H1 (cell line): Measurements from ENCODE around the gene TMEM258. TPM values are rescaled to one million over a fixed set of nuclear protein-coding genes. Genes with fewer than 3 reads are reported as not detected.

Experiments used
- CBX8 ChIP-seq: fragments of 300-800, 300-1000 bp; sonication (generic); IDR thresholded peaks from 2 replicates; pipeline ENCODE4 v1.7.1; 2016; ENCODE audit warnings: low read depth, low read length, borderline replicate concordance
- CHD1 ChIP-seq: IDR thresholded peaks from 2 replicates; pipeline ENCODE4 v1.6.1; 2012; ENCODE audit warnings: low read depth, low read length, improper control_type of control experiment
- EGR1 ChIP-seq: IDR thresholded peaks from 2 replicates; pipeline ENCODE4 v1.6.1; 2011; ENCODE audit warnings: low read depth, low read length, borderline replicate concordance
- EP300 ChIP-seq, 2 experiments: IDR thresholded peaks; 1 replicate in 1 of 2; 2 replicates in 1 of 2; pipeline ENCODE4 v1.6.1; 2011 to 2012; ENCODE audit warnings: low read depth in 2 of 2, low read length in 2 of 2, mild to moderate bottlenecking in 2 of 2, borderline replicate concordance in 1 of 2, inconsistent platforms in 1 of 2, moderate library complexity in 1 of 2
- EZH2 ChIP-seq: fragments of 200-600 bp; sonication (generic); IDR thresholded peaks from 2 replicates; pipeline ENCODE4 v1.7.1; 2012; ENCODE audit warnings: low read depth, mild to moderate bottlenecking, moderate library complexity, low read length, inconsistent platforms; ENCODE audit not compliant: severe bottlenecking
- JUN ChIP-seq: IDR thresholded peaks from 2 replicates; pipeline ENCODE4 v1.6.1; 2011; ENCODE audit warnings: low read depth, mild to moderate bottlenecking, improper control_type of control experiment, low read length
- MAFK ChIP-seq: IDR thresholded peaks from 2 replicates; pipeline ENCODE4 v1.6.1; 2012; ENCODE audit warnings: low read depth, mild to moderate bottlenecking, improper control_type of control experiment, low read length
- MAX ChIP-seq: IDR thresholded peaks from 2 replicates; pipeline ENCODE4 v1.6.1; 2012; ENCODE audit warnings: inconsistent platforms
- NANOG ChIP-seq: IDR thresholded peaks from 2 replicates; pipeline ENCODE4 v1.6.1; 2011; ENCODE audit warnings: low read length, low read depth, mild to moderate bottlenecking, inconsistent platforms; ENCODE audit not compliant: insufficient read depth, poor library complexity, severe bottlenecking
- TEAD4 ChIP-seq: IDR thresholded peaks from 2 replicates; pipeline ENCODE4 v1.6.1; 2012; ENCODE audit warnings: low read depth, low read length, inconsistent platforms, mixed read lengths
- polyA plus RNA-seq, 7 experiments: library from polyadenylated mRNA; depleted of rRNA in 3 of 7; stranded (reverse) in 5 of 7; unstranded in 2 of 7; fragments of >200 nt in 5 of 7; fragments of 200-250 nt in 2 of 7; gene quantifications; 1 replicate in 5 of 7; 2 replicates in 1 of 7; 4 replicates in 1 of 7; pipeline versions ENCODE4 v1.2.1 to v1.2.3, GENCODE V29; 2011 to 2013; ENCODE audit warnings: missing spikeins in 2 of 7, mixed read lengths in 2 of 7
- total RNA-seq: library from RNA; stranded (reverse); fragmentation: NEBNext Ultra II Directional; extraction: Animal tissue kit (Norgen Biotek cat#: 25700); gene quantifications from 2 replicates; pipeline ENCODE4 v1.2.1, GENCODE V29; 2021

TMEM258 gene
- total and polyA plus RNA-seq, 2 of the 8 experiments (the other 6 are each of a cell fraction or from before 2014, with no cell fraction given): 186 to 759 TPM

- TF ChIP-seq MAX: no peak
- TF ChIP-seq CHD1: no peak
- TF ChIP-seq EZH2: no peak
- no peak for TF ChIP-seq EGR1
- no peak for TF ChIP-seq JUN
- TF ChIP-seq CBX8: no peak
- no peak for TF ChIP-seq EP300 (IDR thresholded peaks at IDR 0.05; ENCODE audit: borderline replicate concordance in 1 of 2, low read depth in 2 of 2, low read length in 2 of 2)
- no peak for TF ChIP-seq NANOG
- no peak for TF ChIP-seq MAFK
- no peak for TF ChIP-seq TEAD4
These were observed 18.6 kb downstream of the TMEM258 start (continued) for GRCh38 chr11:61773809-61774208.
